Measurements from ENCODE around the gene CBX3.
"Not testable (repeated sequence)": the region's sequence is repeated elsewhere in the genome, so short reads cannot be mapped to it uniquely, and the experiment has no call there.

The CBX3 gene

DNA sequence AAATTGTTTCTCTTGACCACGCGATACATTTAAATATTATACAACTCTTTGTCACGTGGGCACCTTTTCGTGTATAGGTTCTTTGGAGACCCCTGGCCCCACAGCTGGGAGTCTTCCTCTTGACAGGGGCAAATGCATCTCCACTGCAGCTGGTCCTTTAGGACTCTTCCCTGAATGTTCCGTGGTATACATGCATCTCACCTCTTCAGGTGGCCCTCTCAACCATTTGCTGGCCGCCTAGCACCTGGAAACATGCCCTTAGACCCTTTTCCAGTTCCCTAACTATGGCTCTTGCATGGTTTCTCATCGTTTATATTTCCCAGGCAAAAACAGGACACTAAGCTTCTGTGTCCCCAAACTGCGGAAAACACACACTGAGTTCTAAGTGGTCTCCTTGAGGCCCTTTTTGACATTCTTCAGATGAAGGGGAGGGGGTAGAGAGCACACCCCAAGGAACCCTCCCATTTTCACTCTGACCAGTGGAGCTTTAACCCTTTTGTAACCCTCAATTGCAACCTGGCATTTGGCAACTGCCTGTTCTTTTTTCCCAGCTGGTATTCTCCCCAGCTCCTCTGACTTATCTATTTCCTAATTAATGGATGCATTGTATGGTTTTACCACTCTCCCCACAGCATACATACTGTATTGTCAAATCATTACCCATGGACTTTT, 21.6 kb upstream of the CBX3 start:
- Histone ChIP-seq H3K9me3 (ENCODE audit: control insufficient read depth, insufficient read depth, low read length) (no peaks in the 10 kb centered on the region), H3K4me1 (ENCODE audit: insufficient read depth, low read length) (no peaks in the 10 kb centered on the region), H3K9ac (ENCODE audit: low read depth, low read length) (no peak overlapping the region), H3K36me3 (ENCODE audit: insufficient read depth, low read length) (peaks cover 2% of the 10 kb centered on the region)

DNA sequence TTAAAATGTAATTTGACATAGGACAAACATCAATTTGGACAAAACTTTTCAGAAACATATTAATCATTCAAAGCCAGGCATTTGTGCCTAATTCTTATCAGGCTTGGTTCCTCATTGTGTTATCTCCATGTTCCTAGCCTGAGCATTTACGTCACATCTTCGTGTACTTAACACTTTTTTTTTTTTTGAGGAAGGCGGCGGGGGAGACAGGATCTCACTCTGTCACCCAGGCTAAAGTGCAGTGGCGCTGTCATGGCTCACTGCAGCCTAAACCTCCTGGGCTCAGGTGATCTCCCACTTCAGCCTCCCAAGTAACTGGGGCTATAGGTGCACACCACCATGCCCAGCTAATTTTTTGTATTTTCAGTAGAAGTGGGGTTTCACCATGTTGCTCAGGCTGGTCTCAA, 20.8 kb upstream of the CBX3 start:
- H3K36me3 ChIP-seq (ENCODE audit: insufficient read depth, low read length), result peaks cover 4% of the 10 kb centered on the region
- no peaks in the 10 kb centered on the region for H3K4me1 ChIP-seq (ENCODE audit: insufficient read depth, low read length)
- H3K9ac ChIP-seq (ENCODE audit: low read depth, low read length), result no peak overlapping the region
- H3K9me3 ChIP-seq (ENCODE audit: control insufficient read depth, insufficient read depth, low read length), result no peaks in the 10 kb centered on the region

DNA sequence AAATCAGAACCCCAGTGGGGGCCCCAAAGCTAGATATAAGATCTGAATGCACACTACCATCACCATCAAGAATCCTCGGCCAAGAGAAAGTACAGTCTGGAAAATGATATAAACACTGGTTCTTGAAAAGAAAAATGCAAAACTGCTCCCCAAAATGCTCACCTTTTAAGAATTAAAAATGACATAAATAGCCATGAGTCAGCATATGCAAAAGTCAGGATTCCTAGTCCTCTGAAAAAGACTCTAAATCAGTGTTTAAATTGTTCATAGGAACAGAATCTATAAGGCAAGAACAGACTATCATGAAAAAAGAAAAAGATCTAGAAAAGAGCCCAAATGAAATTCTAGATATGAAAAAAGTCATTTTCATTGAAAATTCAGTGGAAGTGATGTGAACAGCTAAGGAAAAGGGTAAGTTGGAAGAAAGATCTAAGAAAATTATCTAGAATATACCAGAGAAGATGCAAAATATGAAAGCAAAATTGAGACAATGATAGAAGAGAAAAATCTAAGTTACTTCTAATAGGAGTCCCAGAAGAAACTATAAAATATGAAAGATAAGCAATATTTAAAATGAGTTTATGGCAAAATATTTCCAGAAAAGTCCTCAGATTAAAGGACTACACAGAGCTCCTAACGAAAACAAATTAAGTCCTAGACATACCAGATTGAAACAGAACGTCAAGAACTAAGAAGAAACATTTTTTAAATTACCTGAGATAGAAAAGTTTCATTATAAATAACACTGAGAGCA, 19.9 kb upstream of the CBX3 start:
- peaks cover 4% of the 10 kb centered on the region for H3K36me3 ChIP-seq (ENCODE audit: insufficient read depth, low read length)
- H3K4me1 ChIP-seq (ENCODE audit: insufficient read depth, low read length), result no peaks in the 10 kb centered on the region
- no peaks in the 10 kb centered on the region for H3K9me3 ChIP-seq (ENCODE audit: control insufficient read depth, insufficient read depth, low read length)
- H3K9ac ChIP-seq (ENCODE audit: low read depth, low read length), result no peak overlapping the region

DNA sequence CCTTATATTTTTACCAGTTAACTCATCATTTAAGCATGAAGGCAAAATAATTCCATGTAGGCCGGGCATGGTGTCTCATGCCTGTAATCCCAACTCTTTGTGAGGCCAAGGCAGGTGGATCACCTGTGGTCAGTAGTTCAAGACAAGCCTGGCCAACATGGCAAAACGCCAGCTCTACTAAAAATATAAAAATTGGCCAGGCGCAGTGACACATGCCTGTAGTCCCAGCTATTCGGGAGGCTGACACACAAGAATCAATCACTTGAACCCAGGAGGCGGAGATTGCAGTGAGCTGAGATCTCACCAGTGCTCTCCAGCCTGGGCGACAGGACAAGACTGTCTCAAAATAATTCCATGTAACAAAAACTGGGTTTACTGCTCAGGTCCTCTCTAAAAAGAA, 19.3 kb upstream of the CBX3 start:
- Histone ChIP-seq H3K9ac (ENCODE audit: low read depth, low read length) (no peak overlapping the region), H3K9me3 (ENCODE audit: control insufficient read depth, insufficient read depth, low read length) (no peaks in the 10 kb centered on the region), H3K36me3 (ENCODE audit: insufficient read depth, low read length) (peaks cover 4% of the 10 kb centered on the region), H3K4me1 (ENCODE audit: insufficient read depth, low read length) (no peaks in the 10 kb centered on the region)

DNA sequence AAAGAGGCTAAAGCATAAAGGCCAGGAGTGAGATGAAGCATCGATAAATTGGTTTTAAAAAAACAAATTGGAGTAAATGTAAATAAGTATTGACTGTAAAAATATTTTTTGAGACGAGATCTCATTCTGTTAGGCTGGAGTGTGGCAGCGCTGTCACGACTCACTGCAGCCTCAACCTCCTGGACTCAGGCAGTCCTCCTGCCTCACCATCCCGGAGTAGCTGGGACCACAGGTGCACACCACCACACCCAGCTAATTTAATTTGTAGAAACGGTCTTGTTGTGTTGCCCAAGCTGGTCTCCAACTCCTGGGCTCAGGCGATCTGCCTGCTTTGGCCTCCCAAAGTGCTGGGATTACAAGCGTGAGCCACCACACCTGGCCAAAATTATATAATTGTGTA, 18.8 kb upstream of the CBX3 start:
- H3K9me3 ChIP-seq (ENCODE audit: control insufficient read depth, insufficient read depth, low read length), result no peaks in the 10 kb centered on the region
- peaks cover 4% of the 10 kb centered on the region for H3K36me3 ChIP-seq (ENCODE audit: insufficient read depth, low read length)
- H3K4me1 ChIP-seq (ENCODE audit: insufficient read depth, low read length), result no peaks in the 10 kb centered on the region
- no peak overlapping the region for H3K9ac ChIP-seq (ENCODE audit: low read depth, low read length)

DNA sequence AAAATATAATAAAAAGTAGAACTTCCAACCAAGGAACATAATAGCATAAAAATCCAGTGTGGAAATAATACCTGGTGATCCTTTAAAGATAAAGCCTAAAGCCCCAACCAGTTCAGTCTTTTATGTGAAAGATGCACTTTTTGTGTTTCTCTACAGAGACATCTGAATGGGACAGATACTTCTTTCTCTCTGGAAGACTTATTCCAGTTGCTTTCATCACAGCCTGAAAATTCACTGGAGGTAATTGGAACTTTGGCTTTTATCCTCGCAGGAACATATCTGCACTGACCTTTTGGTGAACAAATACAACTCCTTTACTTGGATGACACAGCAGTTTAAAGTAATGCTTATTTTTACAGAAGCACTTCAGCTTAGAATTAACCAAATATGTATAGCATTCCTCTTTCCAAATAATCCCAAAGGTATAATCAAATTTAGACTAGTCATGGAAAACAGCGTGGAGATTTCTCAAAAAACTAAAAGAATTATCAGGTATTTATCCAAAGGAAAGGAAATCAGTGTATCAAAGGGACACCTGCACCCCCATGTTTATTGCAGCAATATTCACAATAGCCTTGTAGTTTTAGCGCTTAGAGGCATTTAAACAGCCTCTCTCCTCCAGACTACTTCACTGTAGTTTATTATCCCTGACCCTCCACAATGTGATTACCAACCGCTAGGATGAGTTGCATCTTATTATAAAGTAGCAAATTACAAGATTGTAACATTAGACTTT, 17.8 kb upstream of the CBX3 start:
- Histone ChIP-seq H3K36me3 (ENCODE audit: insufficient read depth, low read length) (peaks cover 2% of the 10 kb centered on the region; the same call in 1 of the 2 replicates), H3K9me3 (ENCODE audit: control insufficient read depth, insufficient read depth, low read length) (no peaks in the 10 kb centered on the region), H3K4me1 (ENCODE audit: insufficient read depth, low read length) (no peaks in the 10 kb centered on the region), H3K9ac (ENCODE audit: low read depth, low read length) (no peak overlapping the region)

DNA sequence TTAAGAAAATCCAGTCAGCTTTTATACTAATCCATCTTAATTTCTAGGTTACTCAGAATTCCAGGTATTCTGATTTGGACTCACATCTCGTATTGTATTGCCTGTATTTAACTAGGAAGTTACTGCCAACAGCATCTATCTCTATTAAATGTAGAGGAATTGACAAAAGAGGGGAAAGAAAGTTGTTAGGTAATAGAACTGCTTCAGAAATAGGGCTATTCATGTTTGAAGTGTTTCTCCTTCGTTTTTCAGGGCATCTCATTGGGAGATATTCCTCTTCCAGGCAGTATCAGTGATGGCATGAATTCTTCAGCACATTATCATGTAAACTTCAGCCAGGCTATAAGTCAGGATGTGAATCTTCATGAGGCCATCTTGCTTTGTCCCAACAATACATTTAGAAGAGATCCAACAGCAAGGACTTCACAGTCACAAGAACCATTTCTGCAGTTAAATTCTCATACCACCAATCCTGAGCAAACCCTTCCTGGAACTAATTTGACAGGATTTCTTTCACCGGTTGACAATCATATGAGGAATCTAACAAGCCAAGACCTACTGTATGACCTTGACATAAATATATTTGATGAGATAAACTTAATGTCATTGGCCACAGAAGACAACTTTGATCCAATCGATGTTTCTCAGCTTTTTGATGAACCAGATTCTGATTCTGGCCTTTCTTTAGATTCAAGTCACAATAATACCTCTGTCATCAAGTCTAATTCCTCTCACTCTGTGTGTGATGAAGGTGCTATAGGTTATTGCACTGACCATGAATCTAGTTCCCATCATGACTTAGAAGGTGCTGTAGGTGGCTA, 17.1 kb upstream of the CBX3 start:
- H3K36me3 ChIP-seq (ENCODE audit: insufficient read depth, low read length); H3K4me1 ChIP-seq (ENCODE audit: insufficient read depth, low read length); H3K9ac ChIP-seq (ENCODE audit: low read depth, low read length); H3K9me3 ChIP-seq (ENCODE audit: control insufficient read depth, insufficient read depth, low read length): not testable (repeated sequence)

DNA sequence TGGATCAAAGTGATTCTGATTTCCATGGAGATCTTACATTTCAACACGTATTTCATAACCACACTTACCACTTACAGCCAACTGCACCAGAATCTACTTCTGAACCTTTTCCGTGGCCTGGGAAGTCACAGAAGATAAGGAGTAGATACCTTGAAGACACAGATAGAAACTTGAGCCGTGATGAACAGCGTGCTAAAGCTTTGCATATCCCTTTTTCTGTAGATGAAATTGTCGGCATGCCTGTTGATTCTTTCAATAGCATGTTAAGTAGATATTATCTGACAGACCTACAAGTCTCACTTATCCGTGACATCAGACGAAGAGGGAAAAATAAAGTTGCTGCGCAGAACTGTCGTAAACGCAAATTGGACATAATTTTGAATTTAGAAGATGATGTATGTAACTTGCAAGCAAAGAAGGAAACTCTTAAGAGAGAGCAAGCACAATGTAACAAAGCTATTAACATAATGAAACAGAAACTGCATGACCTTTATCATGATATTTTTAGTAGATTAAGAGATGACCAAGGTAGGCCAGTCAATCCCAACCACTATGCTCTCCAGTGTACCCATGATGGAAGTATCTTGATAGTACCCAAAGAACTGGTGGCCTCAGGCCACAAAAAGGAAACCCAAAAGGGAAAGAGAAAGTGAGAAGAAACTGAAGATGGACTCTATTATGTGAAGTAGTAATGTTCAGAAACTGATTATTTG, 16.3 kb upstream of the CBX3 start:
- Histone ChIP-seq H3K4me1 (ENCODE audit: insufficient read depth, low read length) (no peaks in the 10 kb centered on the region), H3K9me3 (ENCODE audit: control insufficient read depth, insufficient read depth, low read length) (no peaks in the 10 kb centered on the region), H3K36me3 (ENCODE audit: insufficient read depth, low read length) (peaks cover 5% of the 10 kb centered on the region; the same call in 1 of the 2 replicates), H3K9ac (ENCODE audit: low read depth, low read length) (no peak overlapping the region)

DNA sequence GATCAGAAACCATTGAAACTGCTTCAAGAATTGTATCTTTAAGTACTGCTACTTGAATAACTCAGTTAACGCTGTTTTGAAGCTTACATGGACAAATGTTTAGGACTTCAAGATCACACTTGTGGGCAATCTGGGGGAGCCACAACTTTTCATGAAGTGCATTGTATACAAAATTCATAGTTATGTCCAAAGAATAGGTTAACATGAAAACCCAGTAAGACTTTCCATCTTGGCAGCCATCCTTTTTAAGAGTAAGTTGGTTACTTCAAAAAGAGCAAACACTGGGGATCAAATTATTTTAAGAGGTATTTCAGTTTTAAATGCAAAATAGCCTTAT, 15.7 kb upstream of the CBX3 start:
- Histone ChIP-seq H3K4me1 (ENCODE audit: insufficient read depth, low read length) (no peaks in the 10 kb centered on the region), H3K9me3 (ENCODE audit: control insufficient read depth, insufficient read depth, low read length) (no peaks in the 10 kb centered on the region), H3K9ac (ENCODE audit: low read depth, low read length) (no peak overlapping the region), H3K36me3 (ENCODE audit: insufficient read depth, low read length) (peaks cover 10% of the 10 kb centered on the region)

DNA sequence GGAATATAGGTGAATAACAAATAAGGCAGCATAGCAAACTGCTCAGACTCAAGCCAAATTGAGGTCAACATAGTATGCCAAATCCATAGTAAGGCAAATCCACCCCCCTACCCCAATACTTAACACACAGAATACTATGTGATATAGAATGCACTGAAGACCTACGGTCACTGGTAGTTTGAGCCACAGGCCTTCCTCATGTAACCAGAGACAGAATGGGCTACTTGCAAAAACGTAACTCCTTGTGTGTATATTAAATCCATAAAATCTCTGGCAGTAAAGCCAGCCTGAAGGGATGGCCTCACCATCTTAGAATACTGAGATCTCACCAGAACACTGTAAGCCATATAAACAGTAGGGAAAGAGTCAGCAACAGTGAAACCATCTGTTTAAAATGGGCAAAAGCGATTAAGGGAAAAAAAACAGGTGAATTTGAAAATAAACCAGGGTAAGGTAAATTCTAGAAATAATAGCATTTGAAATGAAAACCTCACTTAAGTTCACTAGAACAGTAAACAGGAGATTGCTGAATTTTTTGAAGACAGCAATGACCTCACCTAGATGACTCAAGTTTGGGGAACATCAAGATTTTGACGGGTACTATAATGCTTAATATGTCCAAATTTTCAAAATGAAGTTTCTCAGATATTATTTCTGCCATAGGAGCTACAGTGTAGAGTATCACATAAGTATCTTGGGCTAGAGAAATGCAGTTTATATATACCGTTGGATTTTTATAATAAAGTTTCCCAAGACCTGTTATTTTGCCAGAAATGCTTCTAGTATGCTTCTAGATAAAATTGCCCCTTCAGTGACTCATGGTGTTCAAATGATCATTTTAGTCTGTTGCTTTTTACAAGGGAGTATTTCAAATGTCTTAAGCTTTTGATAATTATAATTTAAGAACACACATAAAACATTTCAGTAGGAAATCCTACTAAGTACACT, 14.9 kb upstream of the CBX3 start:
- H3K4me1 ChIP-seq (ENCODE audit: insufficient read depth, low read length), result no peaks in the 10 kb centered on the region
- peaks cover 15% of the 10 kb centered on the region for H3K36me3 ChIP-seq (ENCODE audit: insufficient read depth, low read length)
- H3K9me3 ChIP-seq (ENCODE audit: control insufficient read depth, insufficient read depth, low read length), result no peaks in the 10 kb centered on the region
- H3K9ac ChIP-seq (ENCODE audit: low read depth, low read length), result no peak overlapping the region

DNA sequence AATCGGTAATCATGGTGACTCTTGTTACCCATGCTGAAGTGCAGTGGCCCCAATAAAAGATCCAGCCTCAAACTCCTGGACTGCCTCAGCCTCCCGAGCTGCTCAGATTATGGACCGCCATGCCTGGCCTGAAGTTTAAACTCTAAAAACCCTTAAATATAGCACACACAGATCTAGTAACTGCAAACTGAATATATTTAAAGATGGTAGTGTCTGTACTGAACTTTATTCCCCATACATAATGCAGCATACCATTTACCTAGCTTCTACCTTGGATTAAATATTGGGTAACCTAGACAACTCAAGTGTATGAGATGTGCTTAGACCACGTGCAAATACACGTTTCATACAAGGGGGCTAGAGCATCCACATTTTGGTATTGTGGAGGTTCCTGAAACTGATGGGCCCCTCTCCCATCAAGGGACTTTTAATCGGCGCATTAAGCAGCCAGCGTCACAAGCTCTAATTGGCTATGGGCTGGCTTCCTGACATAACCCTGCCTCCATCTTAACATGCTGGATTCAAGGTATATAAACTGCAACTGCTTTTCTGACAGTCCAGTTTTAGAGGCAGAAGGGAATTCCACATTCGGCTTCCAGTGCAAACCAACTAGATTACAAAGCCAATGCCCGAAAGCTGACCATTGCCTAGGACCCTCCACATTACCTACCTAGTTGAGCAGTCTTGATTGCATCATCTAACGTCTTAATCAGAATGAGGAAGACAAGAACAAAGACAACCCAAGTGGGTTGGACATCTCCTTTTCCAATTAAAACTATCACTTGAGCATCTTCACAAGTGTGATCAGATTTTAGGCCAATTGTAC, 14.0 kb upstream of the CBX3 start:
- Histone ChIP-seq H3K9me3 (ENCODE audit: control insufficient read depth, insufficient read depth, low read length) (no peaks in the 10 kb centered on the region), H3K36me3 (ENCODE audit: insufficient read depth, low read length) (peaks cover 22% of the 10 kb centered on the region)

DNA sequence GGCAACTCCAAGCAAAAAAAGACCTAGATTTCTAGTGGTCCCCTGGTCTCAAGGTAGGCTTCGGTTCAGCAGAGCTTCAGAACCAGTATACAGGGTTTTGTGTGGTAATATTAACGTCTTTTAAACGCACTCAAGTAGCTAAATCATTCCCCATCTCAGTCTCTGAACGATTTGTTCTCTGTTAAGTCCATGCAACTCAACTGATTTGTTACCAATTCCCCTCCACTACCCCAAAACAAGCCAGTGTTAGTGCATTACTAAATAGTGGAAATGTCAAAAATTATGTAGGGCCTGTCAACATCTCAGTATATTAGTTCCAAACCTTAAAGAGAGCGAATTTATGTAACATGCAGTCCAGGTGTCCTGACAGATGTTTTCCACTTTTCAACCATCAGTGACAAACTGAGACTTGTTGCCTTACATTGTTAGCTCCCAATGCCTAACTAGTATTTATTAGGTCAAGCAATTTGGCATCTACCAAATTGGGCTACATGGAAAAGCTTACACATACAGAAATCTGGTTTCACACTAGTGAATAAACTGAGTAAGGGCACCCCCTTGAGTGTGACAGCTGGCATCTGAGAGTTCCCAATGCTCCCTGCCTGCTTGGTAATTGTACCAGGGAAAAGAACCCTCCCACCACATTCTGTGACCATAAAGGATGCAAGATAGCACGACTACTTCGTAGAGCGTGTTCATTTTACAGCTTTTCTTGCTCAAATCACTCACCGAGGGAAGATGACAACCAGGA, 13.2 kb upstream of the CBX3 start:
- no peak overlapping the region for H3K9ac ChIP-seq (ENCODE audit: low read depth, low read length)
- H3K9me3 ChIP-seq (ENCODE audit: control insufficient read depth, insufficient read depth, low read length), result no peaks in the 10 kb centered on the region
- H3K36me3 ChIP-seq (ENCODE audit: insufficient read depth, low read length), result peaks cover 30% of the 10 kb centered on the region
- no peaks in the 10 kb centered on the region for H3K4me1 ChIP-seq (ENCODE audit: insufficient read depth, low read length)

More for the DNA sequence above, 14.0 kb upstream of the CBX3 start:
- H3K9ac ChIP-seq (ENCODE audit: low read depth, low read length), result no peak overlapping the region
- H3K4me1 ChIP-seq (ENCODE audit: insufficient read depth, low read length), result no peaks in the 10 kb centered on the region
